Adrenal gland (tissue), 12 donors: ENCODE data around the gene ASXL2. TPM values are rescaled to one million over a fixed set of nuclear protein-coding genes. Genes with fewer than 3 reads are reported as not detected.

ENCODE experiments used
- DNase-seq, 7 donors: peaks; one replicate each; pipeline ENCODE4 v3.0.0-alpha.2; 2019 to 2020
- H3K27ac ChIP-seq, 5 donors: fragments of 200-600 bp; sonication (generic) in 4 of 5; 1 replicate in 3 of 5; 2 replicates in 2 of 5; pipeline versions ENCODE4 v1.5.1 to v1.8.0; 2016 to 2020; ENCODE audit warnings: mild to moderate bottlenecking in 1 of 5
- H3K27me3 ChIP-seq: fragments of 200-600 bp; 2 replicates; pipeline ENCODE4 v1.8.0; 2021
- H3K36me3 ChIP-seq, 2 donors: fragments of 200-600 bp; replicated peaks in 1 of 2; 1 replicate in 1 of 2; 2 replicates in 1 of 2; pipeline versions ENCODE4 v1.5.1 to v1.8.0; 2018 to 2022
- H3K4me1 ChIP-seq, 2 donors: fragments of 200-600 bp; replicated peaks in 1 of 2; 1 replicate in 1 of 2; 2 replicates in 1 of 2; pipeline versions ENCODE4 v1.5.1 to v1.8.0; 2018 to 2021
- H3K4me3 ChIP-seq, 4 donors: fragments of 200-600 bp; sonication (generic) in 3 of 4; one replicate each; pipeline ENCODE4 v1.5.1; 2016 to 2018
- H3K9me3 ChIP-seq, 3 donors: fragments of 200-600 bp; sonication (generic) in 1 of 3; replicated peaks in 1 of 3; 1 replicate in 2 of 3; 2 replicates in 1 of 3; pipeline versions ENCODE4 v1.5.1 to v1.8.0; 2016 to 2021
- CTCF ChIP-seq, 6 experiments: fragments of 450-650 bp in 4 of 6; fragments of 200-600 bp in 2 of 6; sonication (generic) in 1 of 6; IDR thresholded peaks; 1 replicate in 5 of 6; 2 replicates in 1 of 6; pipeline versions ENCODE4 v1.5.1 to v1.8.0; 2016 to 2021; ENCODE audit warnings: antibody characterized with exemption in 6 of 6, mild to moderate bottlenecking in 2 of 6, moderate library complexity in 1 of 6
- POLR2A ChIP-seq, 2 donors: fragments of 450-650 bp; IDR thresholded peaks; one replicate each; pipeline ENCODE4 v1.6.1; 2017; ENCODE audit warnings: antibody characterized with exemption in 2 of 2, mild to moderate bottlenecking in 2 of 2, moderate library complexity in 1 of 2
- WGBS, 4 donors: extraction: QIAGEN DNeasy Blood & Tissue Kit in 2 of 4; methylation state at CpG; one replicate each; pipeline versions ENCODE4 v1.1.5 to v1.1.7; 2013 to 2017; 5-methylcytosine and 5-hydroxymethylcytosine counted together
- intact Hi-C, 2 donors: fragments of 100-400 bp; cut with DNase I; formaldehyde crosslinking; loops; one replicate each; pipeline versions ENCODE4 v1.14.1 to v1.15.0; 2022 to 2023
- polyA plus RNA-seq, 3 donors: library from polyadenylated mRNA; stranded (reverse); fragments of 200-250 nt in 2 of 3; fragments of 350-450 nt in 1 of 3; fragmentation: Illumina TruSeq in 1 of 3; extraction: RNeasy Lipid Tissue Mini Kit (QIAGEN cat#74804) in 1 of 3; gene quantifications; one replicate each; pipeline ENCODE4 v1.2.3, GENCODE V29; 2013 to 2014
- total RNA-seq, 9 donors: library from RNA; depleted of rRNA in 4 of 9; stranded (reverse); fragments of >200 nt in 4 of 9; fragments of 120-200 nt in 1 of 9; fragmentation: NEBNext Ultra II Directional in 1 of 9; extraction: Animal tissue kit (Norgen Biotek cat#: 25700) in 1 of 9; gene quantifications; one replicate each; pipeline versions ENCODE4 v1.1.0 to v1.2.4, GENCODE V29; 2013 to 2023
- donor health status: healthy with polysubstance abuse.
- donor health status: Bipolar disorder and iron deficiency.
- donor health status: DM: yes; HTN: yes; CAD: no.
- donor health status: DM: no; HTN: no; CAD: no.
- donor health status: DM: no; HTN: no; CAD: no.
- donor health status: DM: yes; HTN: yes; CAD: no.

Gene ASXL2
- total and polyA plus RNA-seq, 12 donors = 1.4 to 41.8 (median 20.9) TPM

- WGBS, 4 donors = 98 to 100% (median 99%) methylated on average over 4 of the region's 4 CpGs
- intact Hi-C loops = no loop called here
- no peak overlapping the region for H3K4me3 ChIP-seq
- H3K27ac ChIP-seq = no peak overlapping the region
- peaks cover 0 to 18% of the 10 kb centered on the region in 2 donors for H3K36me3 ChIP-seq
- no peaks in the 10 kb centered on the region for H3K4me1 ChIP-seq
- no peaks in the 10 kb centered on the region for H3K9me3 ChIP-seq
- DNase-seq = no peak
- no peak for TF ChIP-seq POLR2A (IDR thresholded peaks at IDR 0.05)
- no peak for TF ChIP-seq CTCF (IDR thresholded peaks at IDR 0.05)
- no peaks in the 10 kb centered on the region for H3K27me3 ChIP-seq
Measured at GRCh38 chr2:25772078-25772477, 106.2 kb downstream of the ASXL2 start.

- no peak for TF ChIP-seq CTCF (IDR thresholded peaks at IDR 0.05)
- no peak for TF ChIP-seq POLR2A (IDR thresholded peaks at IDR 0.05)
- Histone ChIP-seq H3K4me3 (no peak overlapping the region), H3K9me3 (no peaks in the 10 kb centered on the region), H3K36me3 (peaks cover 0 to 31% of the 10 kb centered on the region in 2 donors), H3K27ac (no peak overlapping the region), H3K4me1 (no peaks in the 10 kb centered on the region), H3K27me3 (no peaks in the 10 kb centered on the region)
- 94 to 98% (median 95%) methylated on average over 1 of the region's 1 CpG for WGBS, 4 donors
- intact Hi-C loops = no loop called here
- no peak for DNase-seq
Measured at GRCh38 chr2:25763575-25763974, 114.7 kb downstream of the ASXL2 start.

- Histone ChIP-seq H3K36me3 (peaks cover 0 to 15% of the 10 kb centered on the region in 2 donors), H3K9me3 (no peaks in the 10 kb centered on the region), H3K27ac (no peak overlapping the region), H3K4me3 (no peak overlapping the region), H3K27me3 (no peaks in the 10 kb centered on the region), H3K4me1 (no peaks in the 10 kb centered on the region)
- no peak for DNase-seq
- 93 to 100% (median 97%) methylated on average over 1 of the region's 1 CpG for WGBS, 4 donors
- intact Hi-C loops = no loop called here
- TF ChIP-seq POLR2A (IDR thresholded peaks at IDR 0.05) (no peak), CTCF (IDR thresholded peaks at IDR 0.05) (no peak)
Measured at GRCh38 chr2:25760297-25760696, 118.0 kb downstream of the ASXL2 start.

GRCh38 chr2:25758348-25758747, 119.9 kb downstream of the ASXL2 start:
- intact Hi-C loops = no loop called here
- WGBS, 4 donors = 92 to 96% (median 94%) methylated on average over 1 of the region's 1 CpG

More at GRCh38 chr2:25758348-25758747, 119.9 kb downstream of the ASXL2 start:
- Histone ChIP-seq H3K27ac (no peak overlapping the region), H3K4me3 (no peak overlapping the region), H3K9me3 (no peaks in the 10 kb centered on the region), H3K36me3 (peaks cover 0 to 30% of the 10 kb centered on the region in 2 donors), H3K27me3 (no peaks in the 10 kb centered on the region), H3K4me1 (no peaks in the 10 kb centered on the region)
- no peak for DNase-seq
- TF ChIP-seq POLR2A (IDR thresholded peaks at IDR 0.05) = no peak
- no peak for TF ChIP-seq CTCF (IDR thresholded peaks at IDR 0.05)
